T-helper 2 cell treated with Interferon-gamma antibody and Interleukin-4, amounts not matched to agents 100 ng/mL and 5 ng/mL, for 36 hours (primary cell): ENCODE results near the gene PLS1. TPM values are rescaled to one million over a fixed set of nuclear protein-coding genes. Genes with fewer than 3 reads are reported as not detected.
"Not testable (repeated sequence)": the region's sequence is repeated elsewhere in the genome, so short reads cannot be mapped to it uniquely, and the experiment has no call there.

Experiments
- intact Hi-C: fragments of 100-400 bp; cut with micrococcal nuclease; formaldehyde crosslinking; loops from one replicate; pipeline ENCODE4 v1.15.1; 2023
- total RNA-seq: library from RNA; stranded (reverse); gene quantifications from 2 replicates; pipeline ENCODE4 v1.2.3, GENCODE V29; 2022

PLS1 gene
- total RNA-seq, 1 donor from 2014 or later = 6.1 TPM

GRCh38 chr3:142691527-142691926, 95.3 kb downstream of the PLS1 start:
- intact Hi-C loops = no loop called here

- intact Hi-C loops = no loop called here
These were observed 97.1 kb downstream of the PLS1 start for GRCh38 chr3:142693136-142693853.

GRCh38 chr3:142694225-142694624, 98.0 kb downstream of the PLS1 start:
- intact Hi-C loops = no loop called here

GRCh38 chr3:142705198-142705597, 109.0 kb downstream of the PLS1 start:
- intact Hi-C loops = no loop called here

- intact Hi-C loops = no loop called here
These were observed 110.3 kb downstream of the PLS1 start for GRCh38 chr3:142706321-142707127.

GRCh38 chr3:142709207-142709606, 113.0 kb downstream of the PLS1 start:
- intact Hi-C loops = no loop called here

- intact Hi-C loops = not testable (repeated sequence)
These were observed 118.7 kb downstream of the PLS1 start for GRCh38 chr3:142714882-142715281.

- intact Hi-C loops = no loop called here
These were observed 119.9 kb downstream of the PLS1 start for GRCh38 chr3:142716102-142716501.

GRCh38 chr3:142723665-142723967, 127.4 kb downstream of the PLS1 start:
- intact Hi-C loops = loop anchor here (5.0 kb wide), 4 partner anchors 126 to 1249 kb away; partner anchors contain the start of genes DIPK2A, PLS1, RNF7 and XRN1

- intact Hi-C loops = loop anchor here (1.0 to 5.0 kb wide), 7 partner anchors 127 to 1248 kb away; partner anchors contain the start of genes ATR, DIPK2A, PLS1 and RNF7
These were observed 127.9 kb downstream of the PLS1 start, which contains the start of gene TRPC1 for GRCh38 chr3:142723968-142724681. Gene TRPC1, plus strand, starts transcription at chr3:142724034. Its CDS starts 526 bp downstream, at chr3:142724560.

GRCh38 chr3:142724682-142725356, 128.6 kb downstream of the PLS1 start:
- intact Hi-C loops = loop anchor here (1.0 to 5.0 kb wide), 7 partner anchors 128 to 1247 kb away; partner anchors contain the start of genes ATR, DIPK2A, PLS1 and RNF7

GRCh38 chr3:142725357-142725739, 129.2 kb downstream of the PLS1 start:
- intact Hi-C loops = loop anchor here (2.0 kb wide), 1 partner anchor 391 kb away; no protein-coding TSS in a partner anchor

- intact Hi-C loops = no loop called here
These were observed 129.8 kb downstream of the PLS1 start for GRCh38 chr3:142726017-142726416.

GRCh38 chr3:142732066-142732465, 135.9 kb downstream of the PLS1 start:
- intact Hi-C loops = no loop called here

GRCh38 chr3:142734834-142735233, 138.6 kb downstream of the PLS1 start:
- intact Hi-C loops = no loop called here

GRCh38 chr3:142735462-142735861, 139.3 kb downstream of the PLS1 start:
- intact Hi-C loops = no loop called here

- intact Hi-C loops = no loop called here
These were observed 142.2 kb downstream of the PLS1 start for GRCh38 chr3:142738396-142738795.

GRCh38 chr3:142746646-142747045, 150.5 kb downstream of the PLS1 start:
- intact Hi-C loops = no loop called here

- intact Hi-C loops = not testable (repeated sequence)
These were observed 154.3 kb downstream of the PLS1 start for GRCh38 chr3:142750531-142750930.

- intact Hi-C loops = not testable (repeated sequence)
These were observed 156.4 kb downstream of the PLS1 start for GRCh38 chr3:142752605-142753004.

GRCh38 chr3:142754494-142754893, 158.3 kb downstream of the PLS1 start:
- intact Hi-C loops = no loop called here
